Measurements from ENCODE around the gene CHCHD4.

DNA sequence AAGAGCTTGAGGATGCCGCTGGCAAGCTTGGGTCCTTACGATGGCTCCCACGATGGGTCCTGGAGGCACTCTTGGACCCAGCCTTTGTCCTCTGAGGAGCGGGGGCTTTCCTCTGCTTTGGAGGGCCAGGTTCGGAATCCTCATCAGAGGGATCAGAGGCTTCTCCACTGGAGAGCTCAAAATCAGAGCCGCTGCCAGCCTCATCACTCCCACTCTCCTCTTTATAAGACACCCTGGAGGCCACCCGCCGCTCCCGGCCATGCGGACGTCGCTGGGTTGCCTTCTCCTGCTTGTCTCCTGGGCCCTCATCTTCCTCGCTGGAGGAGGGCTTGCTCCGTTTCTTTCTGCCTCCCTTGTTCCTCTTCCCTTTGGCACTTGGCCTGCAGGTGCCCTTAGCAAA, 33.7 kb upstream of the CHCHD4 start:
- TF ChIP-seq, protein P1, sequence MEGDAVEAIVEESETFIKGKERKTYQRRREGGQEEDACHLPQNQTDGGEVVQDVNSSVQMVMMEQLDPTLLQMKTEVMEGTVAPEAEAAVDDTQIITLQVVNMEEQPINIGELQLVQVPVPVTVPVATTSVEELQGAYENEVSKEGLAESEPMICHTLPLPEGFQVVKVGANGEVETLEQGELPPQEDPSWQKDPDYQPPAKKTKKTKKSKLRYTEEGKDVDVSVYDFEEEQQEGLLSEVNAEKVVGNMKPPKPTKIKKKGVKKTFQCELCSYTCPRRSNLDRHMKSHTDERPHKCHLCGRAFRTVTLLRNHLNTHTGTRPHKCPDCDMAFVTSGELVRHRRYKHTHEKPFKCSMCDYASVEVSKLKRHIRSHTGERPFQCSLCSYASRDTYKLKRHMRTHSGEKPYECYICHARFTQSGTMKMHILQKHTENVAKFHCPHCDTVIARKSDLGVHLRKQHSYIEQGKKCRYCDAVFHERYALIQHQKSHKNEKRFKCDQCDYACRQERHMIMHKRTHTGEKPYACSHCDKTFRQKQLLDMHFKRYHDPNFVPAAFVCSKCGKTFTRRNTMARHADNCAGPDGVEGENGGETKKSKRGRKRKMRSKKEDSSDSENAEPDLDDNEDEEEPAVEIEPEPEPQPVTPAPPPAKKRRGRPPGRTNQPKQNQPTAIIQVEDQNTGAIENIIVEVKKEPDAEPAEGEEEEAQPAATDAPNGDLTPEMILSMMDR (conservative IDR thresholded peaks at IDR 0.05; ENCODE audit: low read depth, low read length): no peak
- TF ChIP-seq EZH2phosphoT487 (IDR thresholded peaks at IDR 0.05; ENCODE audit: borderline replicate concordance, low read length): no peak
- no peak for TF ChIP-seq EZH2 (IDR thresholded peaks at IDR 0.05; ENCODE audit: low read length, unreplicated experiment)

Measured in PC-3 (cell line).